Pons (tissue), 1 donor: ENCODE data around the gene CKAP4.

Experiments
- DNase-seq: peaks from one replicate; pipeline ENCODE4 v3.0.0-alpha.2; 2016; ENCODE audit warnings: low spot score

Gene CKAP4

DNA sequence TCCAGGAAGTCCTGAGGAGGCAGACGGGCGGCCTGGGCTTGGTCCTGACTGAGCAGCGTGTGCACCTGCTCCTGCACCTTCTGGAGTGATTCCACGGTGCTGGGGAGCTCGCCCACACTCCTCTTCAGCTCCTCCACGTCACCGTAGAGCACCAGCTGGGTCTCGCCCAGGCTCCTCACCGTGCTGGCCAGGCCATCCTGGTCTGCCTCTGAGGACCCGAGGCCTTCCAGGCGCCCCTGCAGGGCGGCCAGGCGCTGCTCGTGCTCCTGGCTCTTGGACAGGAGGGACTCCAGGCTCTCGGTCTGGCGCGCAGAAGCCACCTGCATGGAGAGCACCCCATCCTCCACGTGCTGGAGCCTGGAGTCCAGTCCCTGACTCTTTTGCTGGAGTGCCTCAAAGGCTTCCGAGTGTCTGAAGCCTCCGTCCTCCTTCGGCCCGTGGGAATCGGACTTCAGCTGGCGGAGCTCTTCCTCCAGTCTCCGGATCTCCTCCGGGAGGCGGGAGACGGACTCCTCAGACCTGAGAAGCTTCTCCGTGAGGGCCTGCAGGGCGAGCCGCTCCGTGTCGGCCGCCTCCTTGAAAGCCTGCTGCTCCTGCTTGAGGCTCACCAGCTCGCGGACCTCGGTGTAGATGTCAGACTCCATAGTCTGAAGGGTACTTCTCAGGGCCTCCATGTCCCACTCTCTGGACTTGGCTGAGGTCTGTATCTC is 8.4 kb downstream of the CKAP4 start:
- no peak for DNase-seq

DNA sequence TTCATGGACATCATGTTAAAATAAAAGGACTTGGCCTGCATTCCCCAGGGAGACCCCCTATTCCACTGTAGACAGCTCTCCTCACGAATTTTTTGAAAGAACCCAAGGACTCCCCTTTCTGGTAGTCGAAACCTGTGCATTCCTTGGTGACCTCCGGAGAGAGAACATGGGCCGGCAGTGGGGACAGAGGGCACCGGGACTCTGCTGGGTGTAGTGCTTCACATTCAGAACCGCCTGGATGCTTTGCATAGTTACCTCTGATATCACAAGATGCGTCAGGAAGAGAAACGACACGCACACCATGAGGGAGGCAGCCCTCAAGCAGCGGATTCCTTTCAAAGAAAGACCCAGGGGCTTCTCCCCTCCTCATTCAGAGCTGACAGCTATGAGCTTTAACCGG is 9.7 kb downstream of the CKAP4 start:
- no peak for DNase-seq

DNA sequence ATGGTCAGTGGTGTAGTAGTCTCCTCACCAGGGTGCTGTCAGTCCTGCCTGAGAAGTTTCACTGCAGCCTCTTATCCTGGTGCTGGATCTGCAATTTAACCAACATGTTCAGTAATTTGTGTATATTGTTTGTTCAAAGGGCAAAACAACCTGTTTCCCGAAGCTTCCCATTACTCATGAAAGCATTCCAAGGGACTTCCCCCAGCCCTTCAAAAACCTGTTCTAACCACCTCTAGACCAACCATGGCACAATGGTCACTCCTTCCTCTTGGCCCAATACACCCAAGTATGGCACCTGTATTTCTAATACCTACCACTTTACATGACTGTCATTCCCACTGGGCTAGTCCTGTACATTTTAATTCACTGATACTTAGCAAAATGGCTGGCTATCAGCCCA is 12.1 kb downstream of the CKAP4 start:
- DNase-seq: no peak

DNA sequence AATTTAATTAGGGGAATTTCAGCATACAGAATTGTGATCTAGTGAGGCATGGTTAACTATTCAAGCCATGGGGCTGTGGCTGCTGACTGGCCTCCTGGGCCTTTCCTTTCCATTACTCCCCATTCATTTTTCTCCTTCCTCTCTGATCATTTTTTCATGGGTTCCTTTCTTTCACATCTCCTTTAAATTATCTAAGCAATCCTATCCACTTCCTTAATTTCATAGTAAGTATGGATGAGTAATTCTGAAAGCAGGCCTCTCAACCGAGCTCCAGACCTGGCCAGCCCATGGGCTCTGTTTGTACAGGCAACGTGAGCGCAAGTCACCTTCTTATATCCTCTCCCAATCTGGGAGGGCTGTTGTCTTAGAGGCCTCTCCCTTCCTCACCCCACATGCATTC is 13.4 kb downstream of the CKAP4 start:
- no peak for DNase-seq

DNA sequence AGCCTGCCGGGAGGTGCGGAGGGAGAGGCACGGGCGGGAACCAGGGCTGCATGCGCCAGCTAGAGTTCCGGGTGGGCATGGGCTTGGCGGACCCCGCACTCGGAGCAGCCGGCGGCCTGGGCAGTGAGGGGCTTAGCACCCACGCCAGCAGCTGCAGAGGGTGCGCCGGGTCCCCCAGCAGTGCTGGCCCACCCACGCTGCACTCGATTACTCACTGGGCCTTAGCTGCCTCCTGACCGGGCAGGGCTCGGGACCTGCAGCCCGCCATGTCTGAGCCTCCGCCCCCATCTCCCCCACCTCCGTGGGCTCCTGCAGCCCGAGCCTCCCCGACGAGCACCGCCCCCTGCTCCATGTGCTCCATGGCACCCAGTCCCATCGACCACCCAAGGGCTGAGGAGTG is 14.8 kb downstream of the CKAP4 start:
- no peak for DNase-seq

DNA sequence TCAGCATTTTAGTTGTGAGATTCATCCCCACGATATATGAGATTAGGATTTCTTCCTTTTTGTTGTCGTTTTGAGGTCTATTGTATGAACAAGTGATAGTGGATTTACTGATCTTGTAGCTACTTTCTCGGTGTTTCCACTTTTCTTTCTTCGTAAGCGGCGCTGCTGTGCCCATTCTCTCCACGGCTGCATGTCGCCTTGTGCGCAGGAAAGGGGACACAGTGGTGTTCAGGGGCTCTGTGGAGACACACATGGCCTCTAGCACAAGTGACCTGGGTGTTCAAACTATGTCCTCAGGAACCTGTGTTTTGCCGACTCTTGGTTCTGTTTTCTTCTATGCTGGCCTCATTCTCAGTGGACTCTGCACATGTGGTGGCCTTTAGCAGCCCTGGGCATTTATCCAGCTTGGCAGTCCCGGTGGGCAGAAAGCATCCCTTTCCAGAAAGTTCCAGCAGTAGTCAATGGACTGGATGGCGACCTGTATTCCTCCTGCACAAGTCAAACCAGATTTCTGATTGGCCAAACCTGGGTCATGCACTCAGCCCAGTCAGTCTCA is 18.7 kb downstream of the CKAP4 start:
- no peak for DNase-seq

DNA sequence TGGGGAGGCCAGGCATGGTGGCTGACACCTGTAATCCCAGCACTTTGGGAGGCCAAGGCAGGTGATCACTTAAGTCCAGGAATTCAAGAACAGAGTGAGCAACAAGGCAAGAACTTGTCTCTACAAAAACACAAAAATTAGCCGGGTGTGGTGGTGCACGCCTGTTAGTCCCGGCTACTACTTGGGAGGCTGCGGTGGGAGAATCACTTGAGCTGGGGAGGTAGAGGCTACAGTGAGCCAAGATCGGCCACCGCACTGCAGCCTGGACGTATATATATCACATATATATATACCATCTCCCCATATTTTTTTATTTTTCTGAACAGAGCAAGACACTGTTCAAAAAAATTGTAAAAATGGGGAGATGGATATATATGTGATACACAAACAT is 19.5 kb downstream of the CKAP4 start:
- DNase-seq: no peak

DNA sequence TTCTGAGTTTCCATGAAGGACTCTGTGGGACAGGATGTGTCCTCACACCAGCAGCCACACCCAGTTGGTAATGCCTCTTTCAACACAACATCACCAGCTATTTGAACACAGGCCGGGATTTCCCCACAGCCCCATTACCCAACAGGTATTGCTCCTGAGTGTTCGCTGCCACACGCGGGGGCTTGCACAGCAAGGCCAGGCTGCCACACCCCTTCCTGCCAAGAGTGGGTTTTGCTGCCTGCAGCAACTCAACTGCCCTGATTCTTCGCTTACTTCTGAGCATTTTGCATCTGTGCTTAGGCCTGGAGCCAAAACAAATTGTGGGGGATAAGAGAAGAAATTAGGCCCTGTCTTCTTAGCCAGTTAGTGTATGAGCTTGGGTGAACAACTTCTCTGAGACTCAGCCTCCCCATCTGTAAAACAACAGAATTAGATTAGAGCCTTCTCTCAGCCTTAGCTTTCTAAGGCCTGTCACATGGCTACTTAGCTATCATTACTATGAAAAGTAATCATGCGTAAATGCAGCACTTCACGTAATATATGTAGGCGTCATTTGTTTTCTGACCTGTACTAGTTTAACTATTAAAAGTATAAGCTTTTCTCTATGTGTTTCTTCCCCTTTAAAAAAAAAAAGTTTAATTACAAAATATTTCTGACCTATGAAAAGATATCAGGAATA is 20.0 kb downstream of the CKAP4 start:
- DNase-seq: no peak

DNA sequence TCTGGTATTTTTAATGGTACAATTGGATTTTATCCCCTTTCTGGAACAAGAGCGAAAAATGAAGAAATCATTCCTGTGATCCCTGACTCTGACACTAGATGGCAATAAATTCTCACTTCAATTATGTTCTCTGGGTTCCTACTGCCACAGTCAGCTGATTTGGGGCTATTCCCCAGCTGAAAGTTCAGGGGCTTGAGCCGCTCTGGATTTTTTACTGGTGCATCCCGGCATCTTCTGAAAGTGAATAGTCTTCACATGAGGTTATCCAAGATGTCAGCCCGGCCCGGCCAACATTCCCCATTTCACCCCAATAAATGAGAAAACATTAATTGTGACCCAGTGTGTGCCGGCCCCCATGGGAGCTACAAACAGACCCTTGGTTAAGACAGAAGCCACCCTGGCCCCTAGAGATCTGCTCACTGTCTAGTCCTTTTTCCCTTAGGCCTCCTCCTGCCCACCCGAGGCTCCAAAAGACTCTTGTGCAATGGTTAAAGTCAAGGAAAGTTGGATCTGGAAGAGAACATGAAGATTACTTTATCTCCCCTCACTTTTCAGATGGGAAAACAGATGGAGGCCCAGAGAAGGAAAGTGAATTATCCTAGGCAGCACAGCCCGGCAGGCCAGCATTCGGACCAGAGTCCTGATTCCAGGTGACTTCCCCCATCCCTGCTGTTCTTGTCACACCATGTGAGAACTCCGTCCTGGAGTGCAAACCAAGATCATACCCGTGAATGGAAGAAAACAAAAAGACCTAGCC is 20.8 kb downstream of the CKAP4 start:
- peak; percentile 83 for DNase-seq

DNA sequence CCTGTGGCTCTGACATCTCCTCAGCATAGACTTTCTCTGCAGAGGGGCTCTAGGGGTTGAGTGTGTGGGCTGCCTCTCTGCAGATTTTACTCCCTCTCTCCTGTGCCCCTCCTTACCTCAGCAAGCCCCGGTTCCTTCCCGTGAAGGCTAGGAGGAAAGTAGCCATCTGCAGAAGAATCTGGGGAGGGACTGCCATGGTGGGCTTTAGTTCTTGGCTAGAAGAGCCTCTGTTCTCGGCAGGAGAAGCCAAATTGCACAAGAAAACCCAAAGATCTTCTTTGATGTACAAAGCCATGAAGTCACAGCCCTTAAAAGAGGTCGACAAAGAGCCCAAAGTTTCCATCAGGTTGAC is 23.5 kb downstream of the CKAP4 start:
- DNase-seq: no peak

DNA sequence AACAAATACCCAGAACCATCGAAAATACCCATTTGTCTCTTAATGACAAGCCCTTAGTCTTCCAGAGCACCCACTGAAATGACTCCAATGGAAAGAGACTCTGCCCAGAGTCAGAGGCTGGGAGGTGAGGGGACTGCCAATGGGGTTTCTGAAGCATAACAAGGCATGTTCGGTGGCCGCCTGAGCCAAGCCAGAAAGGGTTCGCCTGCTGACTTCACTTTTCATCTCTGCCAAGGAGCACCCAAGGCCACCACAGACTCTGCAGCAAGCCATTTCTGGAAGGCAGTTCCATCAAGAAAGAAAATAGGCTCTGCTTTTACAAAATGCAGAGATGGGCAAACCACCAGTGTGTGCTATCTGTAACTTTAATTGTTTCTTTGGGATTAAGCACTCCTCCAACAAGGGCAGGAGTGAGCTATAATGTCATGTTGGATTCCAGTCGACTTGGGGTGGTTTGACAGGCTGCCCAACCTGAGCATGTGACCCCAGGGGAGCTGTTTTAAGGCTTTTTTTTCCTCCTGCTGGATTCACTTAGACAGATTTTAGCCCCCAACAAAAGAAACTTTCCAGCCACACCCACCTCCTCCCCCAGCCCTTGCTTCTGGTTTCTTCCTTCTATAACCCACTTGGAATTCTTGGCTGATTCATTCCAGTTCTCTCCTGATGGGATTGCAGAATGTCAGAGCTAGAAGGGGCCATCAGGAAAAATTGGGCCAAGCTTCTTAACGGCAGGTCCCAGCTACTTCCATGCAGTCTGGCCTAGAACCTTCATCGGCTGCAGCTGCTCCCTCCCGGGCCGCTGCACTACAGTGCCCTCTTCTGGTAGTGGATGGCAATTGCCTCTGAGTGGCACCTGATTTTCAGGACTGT is 24.1 kb downstream of the CKAP4 start:
- peak; percentile 64 for DNase-seq

DNA sequence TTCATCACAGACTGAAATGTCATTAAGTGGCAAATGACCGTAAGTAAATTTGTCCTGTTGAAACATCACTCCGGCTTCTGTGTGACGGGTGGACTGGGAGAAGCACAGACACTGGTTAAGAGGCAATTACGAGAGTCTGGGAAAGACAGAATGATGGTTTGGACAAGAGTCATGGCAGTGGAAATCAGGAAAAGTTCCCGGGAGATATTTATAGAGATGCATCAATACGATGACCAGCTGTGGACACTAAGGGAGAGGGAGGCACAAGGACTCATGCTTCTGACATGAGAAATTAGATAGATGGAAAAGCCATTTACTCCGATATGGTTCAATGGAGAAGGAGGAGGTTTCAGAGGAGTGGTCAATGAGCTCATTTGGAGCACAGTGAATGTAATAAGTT is 27.3 kb downstream of the CKAP4 start:
- no peak for DNase-seq

DNA sequence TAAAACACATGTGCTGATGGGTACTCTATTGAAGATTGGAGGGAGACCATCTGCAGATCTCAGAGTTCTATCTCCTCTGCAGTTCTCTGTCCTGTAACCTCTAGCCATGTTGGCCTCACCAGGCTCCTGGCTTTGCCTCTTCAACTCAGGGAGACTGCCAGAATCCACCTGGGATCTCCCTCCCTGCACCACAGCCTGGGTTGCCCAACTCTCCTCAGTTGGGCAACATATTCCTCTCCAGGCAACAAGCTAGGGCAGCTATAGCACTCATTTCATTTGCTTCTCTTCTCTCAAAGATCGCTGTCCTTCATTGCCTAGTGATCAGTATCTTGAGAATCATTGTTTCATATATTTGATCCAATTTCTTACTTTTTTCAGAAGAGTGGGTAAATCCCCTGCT is 28.8 kb downstream of the CKAP4 start:
- DNase-seq: no peak

DNA sequence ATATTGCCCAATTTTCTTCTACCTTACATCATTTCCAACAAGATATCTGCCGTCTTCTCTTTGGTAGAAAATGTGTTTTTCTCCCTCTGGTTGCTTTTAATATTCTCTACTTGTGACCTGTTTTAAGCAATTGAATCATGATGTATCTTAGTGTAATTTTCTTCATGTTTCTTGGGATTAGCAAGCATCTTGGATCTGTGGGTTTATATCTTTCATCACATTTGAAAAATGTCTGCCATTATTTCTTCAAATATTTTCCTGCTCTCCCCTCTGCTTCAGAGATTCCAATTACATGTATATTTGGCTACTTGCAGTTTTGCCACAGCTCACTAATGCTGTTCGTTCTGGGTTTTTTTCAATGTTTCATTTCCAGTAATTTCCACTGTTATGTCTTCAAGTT is 30.1 kb downstream of the CKAP4 start:
- no peak for DNase-seq

DNA sequence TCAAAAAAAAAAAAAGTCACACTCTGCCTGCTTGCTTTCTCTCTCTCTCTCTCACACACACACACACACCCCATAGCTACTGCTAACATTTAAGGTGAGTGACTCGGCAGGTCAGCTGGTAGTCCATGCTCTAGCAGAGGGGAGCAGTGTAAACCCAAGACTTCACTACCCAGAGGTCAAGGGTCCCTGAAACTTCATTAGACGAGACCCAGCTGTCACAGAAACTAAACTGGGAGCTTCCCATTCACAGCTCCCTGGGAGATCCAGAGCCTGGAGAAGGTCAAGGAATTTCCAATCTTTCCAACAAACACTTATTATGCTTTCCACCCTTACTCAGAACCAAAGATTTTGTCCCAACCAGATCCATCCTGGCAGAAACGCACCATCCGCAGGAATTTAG is 33.2 kb downstream of the CKAP4 start:
- DNase-seq: no peak

DNA sequence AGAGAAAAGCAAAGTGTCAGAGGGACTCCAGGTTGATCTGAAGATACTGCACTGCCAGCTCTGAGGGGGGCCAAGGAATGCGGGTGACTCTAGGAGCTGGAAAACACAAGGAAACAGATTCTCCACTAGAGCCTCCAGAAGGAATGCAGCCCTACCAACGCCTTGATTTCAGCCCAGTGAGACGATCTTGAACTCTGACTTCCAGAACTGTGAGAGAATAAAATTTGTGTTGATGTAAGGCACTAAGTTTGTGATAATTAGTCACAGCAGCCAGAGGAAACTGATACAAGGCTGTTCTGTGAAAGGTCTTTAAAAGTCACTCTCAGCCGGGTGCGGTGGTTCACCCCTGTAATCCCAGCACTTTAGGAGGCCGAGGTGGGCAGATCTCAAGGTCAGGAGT is 34.2 kb downstream of the CKAP4 start:
- DNase-seq: no peak

DNA sequence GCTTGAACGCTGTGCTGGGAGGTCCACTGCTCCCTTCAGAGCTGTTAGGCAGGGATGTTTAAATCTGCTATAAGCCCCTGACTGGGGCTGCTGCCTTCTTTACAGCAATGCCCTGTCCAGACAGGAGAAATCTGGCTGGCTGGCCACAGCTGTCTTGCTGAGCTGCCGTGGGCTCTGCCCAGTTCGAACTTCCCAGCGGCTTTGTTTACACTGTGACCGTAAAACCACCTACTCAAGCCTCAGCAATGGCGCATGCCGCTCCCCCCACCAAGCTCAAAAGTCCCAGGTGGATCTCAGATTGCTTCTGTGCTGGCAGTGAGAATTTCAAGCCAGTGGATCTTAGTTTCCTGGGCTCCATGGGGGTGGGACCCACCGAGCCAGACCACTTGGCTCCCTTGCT is 35.8 kb downstream of the CKAP4 start:
- no peak for DNase-seq

DNA sequence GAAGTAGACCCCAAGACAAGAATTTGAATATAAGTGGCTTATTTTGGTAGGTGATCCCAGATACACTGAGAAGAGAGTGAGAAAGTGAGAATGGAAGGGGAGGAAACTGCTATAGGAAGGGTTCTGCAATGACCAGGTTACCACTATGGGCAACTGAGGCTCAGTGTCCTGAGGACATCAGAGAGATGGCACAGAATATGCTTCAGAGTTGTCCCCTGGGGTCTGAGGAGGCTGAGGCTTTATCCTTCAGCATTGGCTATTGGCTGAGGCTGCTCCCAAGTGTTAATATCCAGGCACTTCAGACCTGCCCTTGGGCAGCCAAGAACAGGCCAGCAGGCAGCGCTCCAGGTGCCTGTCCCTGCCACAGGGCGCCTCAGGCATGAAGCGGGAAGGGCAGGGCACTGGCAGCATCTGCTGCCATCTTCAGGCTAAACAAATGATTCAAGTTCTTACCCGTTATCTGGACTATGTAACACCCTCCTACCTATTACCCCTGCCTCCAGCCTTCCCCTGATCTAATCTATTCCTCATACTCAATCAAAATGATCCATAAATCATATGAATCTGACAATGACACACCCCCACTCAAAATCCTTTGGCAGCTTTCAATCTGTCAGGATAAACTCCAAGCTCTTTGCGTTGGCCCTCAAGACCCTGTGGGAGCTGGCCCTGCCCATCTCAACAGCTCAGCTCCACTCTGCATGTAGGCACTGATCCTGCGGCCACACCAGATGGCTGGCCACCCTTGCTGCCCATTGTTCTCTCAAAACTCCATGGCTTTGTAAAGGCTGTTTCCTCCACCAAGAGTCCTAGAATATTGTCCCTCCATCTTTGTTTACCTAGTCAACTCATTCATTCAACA is 42.4 kb downstream of the CKAP4 start:
- DNase-seq: peak; percentile 49

DNA sequence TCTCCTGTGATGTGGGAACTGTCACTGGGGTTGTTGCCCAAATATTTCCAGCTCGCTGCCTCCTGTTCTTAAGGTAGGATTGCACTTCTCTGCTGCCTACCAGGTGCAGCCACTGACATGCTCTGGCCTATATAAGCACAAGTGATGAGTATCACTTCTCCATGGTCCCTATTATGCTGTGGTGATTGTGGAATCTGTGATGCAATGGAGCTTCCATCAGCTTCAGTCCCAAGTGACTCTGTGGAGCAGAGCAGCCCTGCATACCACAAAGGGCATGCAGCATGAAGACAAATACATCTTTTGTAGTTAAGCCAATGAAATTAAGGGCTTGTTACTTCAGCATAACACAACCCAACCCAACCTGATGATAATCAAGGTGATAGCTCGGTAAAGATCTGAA is 43.5 kb downstream of the CKAP4 start:
- DNase-seq: no peak

DNA sequence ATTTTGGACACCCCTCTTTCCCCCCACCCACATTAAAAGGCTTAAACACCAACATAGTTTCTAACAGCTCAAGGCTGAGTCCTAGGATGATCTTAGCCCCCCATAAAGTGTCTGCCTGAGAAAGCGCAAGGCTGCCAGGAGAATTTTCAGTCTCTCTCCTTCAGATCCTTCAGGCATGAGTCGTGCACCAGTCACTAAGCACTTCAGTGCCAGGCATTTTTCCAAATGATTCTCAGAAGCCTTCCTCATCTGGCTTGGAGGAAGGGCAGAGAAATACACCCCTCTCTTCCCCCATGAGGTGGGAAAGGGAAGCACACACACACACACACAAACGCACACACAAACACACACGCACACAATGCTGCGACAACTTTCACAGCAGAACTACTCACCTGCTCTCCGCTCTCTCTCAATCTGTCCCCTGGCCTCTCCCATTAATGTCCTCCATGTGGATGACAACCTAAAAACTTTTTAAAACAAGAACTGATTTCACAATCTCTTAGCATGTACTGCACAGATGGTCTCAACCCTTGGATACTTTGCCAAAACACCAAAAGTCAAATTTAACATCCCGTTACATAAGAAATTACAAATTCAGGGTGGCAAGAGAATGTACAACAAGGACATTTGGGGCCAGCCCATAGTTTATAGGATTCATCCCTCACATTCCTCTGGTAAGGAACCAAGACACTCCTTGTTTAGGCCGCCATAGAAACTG is 49.8 kb downstream of the CKAP4 start:
- no peak for DNase-seq
